GM21529 (cell line): ENCODE data around the gene SSNA1.

Experiments used
- ATAC-seq: cut with Tn5 transposase; IDR thresholded peaks from one replicate; pipeline ENCODE4 v1.9.1; 2021; ENCODE audit not compliant: unreplicated experiment

SSNA1 gene

DNA sequence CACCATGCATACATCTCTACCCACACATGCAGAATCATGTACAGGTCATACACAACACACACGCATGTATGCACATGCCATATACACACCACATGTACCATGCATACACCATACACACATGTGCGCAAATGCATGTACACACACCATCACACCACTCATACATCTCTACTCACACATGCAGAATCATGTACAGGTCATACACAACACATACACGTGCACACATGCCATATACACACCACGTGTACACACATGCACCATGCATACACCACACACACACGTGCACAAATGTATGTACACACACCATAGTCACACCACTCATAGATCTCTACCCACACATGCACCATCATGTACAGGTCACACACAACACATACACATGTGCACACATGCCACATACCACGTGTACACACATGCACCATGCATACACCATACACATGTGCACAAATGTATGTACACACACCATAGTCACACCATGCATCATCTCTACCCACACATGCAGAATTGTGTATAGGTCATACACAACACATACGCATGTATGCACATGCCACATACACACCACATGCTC lies 35.6 kb upstream of the SSNA1 start:
- ATAC-seq: no peak

DNA sequence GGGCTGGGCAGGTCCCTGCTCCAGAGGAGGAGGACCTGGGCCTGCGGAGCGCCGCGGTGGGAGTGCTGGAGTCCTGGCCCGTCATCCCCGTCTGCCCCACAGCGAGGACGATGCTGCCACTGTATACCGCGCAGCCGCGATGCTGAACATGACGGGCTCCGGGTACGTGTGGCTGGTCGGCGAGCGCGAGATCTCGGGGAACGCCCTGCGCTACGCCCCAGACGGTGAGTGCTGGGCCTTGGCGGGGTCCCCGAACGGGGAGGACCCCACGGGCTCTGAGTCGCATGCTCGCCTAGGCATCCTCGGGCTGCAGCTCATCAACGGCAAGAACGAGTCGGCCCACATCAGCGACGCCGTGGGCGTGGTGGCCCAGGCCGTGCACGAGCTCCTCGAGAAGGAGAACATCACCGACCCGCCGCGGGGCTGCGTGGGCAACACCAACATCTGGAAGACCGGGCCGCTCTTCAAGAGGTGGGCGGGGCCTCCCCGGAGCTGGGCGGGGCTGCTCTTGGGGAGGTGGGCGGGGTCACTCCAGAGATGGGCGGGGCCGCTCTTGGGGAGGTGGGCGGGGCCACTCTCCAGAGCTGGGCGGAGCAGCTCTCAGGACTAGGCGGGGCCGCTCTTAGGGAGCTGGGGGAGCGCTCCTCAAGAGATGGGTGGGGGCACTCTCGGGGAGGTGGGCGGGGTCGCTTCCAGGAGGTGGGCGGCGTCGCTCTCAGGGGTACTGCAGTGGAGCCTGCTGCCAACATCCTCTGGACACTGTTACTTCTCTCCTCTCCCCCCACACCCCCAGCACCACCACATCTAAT lies 31.7 kb upstream of the SSNA1 start:
- no peak for ATAC-seq

DNA sequence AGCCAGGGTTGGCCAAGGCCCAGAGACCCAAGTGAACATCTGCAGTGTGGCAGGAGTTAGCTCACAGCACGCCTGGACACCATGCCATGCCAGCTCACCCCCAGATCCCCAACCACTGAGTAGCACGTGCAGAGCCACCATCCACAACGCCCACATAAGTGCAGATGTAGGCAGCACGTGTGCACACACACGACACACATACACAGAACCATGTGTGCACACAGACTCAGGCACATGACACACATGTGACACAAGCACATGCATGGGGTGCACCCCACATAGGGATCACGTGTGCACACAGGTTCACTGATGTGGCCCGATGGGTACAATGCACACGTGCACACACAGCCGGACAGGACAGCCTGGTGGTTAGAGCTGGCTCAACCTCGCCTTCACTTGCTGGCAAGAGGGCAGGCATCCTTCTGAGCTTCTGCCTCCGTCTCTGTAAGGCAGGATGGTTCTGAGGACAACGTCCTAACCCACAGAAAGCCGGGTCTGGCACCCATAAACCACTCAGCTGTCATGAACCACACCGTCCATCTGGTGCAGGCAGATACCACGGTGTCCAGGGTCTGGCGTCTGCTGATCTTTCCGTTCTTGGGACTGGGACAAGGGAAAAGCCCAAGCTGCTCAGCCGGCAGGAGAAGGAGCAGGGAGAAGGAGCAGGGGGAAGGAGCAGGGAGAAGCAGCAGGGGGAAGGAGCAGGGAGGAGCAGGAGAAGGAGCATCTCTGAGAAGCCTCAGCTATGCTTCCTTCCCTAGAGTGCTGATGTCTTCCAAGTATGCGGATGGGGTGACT lies 30.7 kb upstream of the SSNA1 start:
- ATAC-seq: no peak

DNA sequence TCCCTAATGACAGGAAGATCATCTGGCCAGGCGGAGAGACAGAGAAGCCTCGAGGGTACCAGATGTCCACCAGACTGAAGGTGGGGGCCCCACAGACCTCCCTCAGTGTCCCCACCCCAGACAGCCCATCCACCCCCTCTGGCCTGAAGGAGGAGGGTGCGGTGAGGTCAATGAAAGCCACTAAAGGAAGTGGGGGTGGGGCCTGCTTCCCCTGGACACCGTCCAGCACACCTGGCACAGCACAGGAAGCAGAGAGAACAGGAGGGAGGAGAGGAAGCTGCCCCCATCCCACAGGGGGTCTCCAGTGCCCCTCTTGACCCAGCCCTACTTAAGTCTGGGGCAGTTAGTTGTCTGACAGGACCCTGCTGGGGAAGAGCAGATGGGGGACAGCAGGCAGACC lies 29.9 kb upstream of the SSNA1 start:
- ATAC-seq: no peak

DNA sequence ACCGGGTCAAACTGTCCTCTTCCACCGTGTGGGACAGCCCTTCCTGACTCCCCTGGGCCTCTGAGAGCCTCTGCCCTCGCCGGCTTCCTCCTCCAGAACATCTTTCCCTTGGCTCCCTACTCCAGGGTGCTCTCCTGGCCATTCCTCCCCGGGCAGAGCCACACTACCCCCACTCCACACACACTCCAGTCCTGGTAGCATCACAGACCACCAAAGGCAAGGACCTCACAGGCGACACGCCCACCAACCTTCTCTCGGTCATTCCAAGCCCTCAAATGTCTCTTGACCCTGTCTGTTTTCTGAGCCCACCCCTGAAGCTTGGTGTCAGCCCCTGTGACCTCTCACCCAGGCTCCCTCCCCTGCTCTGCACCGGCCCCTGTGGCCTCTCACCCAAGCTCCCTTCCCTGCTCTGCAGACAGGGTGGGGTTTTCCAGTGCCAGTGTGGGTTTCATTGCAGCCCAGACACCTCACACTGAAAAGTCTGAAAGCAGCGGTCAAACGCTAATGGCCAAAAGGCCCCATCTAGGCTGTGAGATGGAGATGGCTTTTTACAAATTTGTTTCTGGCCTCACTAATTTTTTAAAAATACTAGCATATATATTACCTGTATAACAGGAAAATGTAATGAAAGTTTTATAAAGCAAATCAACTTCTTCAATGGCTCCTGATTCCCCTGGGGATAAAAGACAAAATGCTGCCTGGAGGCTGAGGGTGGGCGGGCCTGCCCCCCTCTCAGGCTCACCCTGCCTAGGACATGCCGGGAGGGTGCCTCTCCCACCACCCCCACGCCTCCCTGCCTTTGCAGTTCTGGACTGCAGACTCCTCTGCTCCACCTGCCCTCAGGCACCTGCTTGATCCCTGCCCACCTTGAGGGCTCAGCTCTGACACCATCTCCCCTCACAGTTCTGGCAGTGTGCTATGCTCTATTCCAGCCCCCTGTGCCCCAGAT lies 29.1 kb upstream of the SSNA1 start:
- ATAC-seq: no peak

DNA sequence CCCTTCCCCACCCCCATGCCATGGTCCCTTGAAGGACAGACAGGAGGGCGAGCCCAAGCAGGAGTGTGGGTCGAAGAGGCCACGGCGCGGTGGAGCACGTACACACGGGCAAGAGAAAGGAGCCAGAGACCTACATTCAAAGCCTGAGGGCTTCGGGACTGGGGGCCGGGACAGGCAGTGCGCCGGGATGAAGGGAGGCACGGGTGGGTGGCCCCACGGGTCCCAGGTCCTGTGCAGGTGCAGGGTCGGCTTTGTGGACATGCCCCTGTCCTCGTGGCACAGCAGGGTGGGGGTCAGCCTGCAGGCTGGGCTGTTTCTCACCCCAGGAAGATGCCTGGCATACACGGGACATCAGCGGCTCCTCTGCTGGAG lies 28.4 kb upstream of the SSNA1 start:
- no peak for ATAC-seq

DNA sequence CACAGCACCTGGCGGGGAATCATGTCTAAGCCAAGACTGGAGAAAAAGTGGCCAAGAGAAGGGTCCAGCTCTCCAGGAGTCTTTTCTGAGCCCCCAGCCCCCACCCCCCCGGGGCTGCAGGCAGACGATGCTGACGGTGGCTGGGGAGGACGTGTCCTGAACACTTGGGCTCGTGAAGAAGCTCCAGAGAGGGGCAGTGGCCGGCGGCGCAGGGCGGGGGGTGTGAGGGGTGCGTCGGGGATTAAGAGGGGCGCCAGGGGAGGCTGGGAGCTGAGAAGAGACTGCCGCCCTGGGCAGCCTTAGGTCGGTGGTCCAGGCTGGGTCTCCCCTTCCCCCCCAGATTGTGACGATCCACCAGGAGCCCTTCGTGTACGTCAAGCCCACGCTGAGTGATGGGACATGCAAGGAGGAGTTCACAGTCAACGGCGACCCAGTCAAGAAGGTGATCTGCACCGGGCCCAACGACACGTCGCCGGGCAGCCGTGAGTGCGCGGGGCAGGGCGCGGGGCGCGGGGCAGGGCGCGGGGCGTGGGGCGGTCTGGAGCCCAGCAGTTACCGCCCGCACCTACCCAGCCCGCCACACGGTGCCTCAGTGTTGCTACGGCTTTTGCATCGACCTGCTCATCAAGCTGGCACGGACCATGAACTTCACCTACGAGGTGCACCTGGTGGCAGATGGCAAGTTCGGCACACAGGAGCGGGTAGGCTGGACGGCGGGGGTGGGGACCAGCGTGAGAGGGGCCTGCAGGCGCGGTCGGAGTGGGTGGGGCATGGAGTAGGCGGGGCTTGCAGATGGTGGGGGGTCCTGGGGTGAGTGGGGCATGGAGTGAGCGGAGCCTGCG lies 27.5 kb upstream of the SSNA1 start:
- ATAC-seq: no peak

DNA sequence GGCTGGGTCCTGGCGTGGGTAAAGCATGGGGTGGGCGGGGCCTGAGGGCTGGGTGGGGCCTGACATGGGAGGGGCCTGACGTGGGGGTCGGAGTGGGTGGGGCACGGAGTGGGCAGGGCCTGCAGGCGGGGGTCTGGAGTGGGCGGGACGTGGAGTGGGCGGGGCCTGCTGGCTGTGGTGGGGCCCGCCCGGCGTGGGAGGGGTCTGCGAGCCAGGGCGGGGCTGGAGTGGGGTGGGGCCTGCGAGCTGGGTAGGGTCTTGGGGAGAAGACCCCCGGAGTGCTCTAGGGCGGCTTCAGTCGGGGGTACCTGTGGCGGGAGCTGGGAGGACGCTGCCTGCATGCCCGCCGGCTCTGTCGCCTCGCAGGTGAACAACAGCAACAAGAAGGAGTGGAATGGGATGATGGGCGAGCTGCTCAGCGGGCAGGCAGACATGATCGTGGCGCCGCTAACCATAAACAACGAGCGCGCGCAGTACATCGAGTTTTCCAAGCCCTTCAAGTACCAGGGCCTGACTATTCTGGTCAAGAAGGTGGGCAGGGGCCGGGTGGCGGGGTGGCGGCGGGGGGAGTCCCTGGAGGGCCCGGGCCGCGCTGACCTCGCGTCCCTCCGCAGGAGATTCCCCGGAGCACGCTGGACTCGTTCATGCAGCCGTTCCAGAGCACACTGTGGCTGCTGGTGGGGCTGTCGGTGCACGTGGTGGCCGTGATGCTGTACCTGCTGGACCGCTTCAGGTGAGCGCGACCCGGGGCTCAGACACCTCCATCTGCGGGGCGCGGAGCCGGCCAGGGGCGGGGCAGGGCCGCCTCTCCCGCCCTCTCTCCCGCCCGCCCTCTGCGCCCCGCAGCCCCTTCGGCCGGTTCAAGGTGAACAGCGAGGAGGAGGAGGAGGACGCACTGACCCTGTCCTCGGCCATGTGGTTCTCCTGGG lies 26.7 kb upstream of the SSNA1 start:
- ATAC-seq: no peak

DNA sequence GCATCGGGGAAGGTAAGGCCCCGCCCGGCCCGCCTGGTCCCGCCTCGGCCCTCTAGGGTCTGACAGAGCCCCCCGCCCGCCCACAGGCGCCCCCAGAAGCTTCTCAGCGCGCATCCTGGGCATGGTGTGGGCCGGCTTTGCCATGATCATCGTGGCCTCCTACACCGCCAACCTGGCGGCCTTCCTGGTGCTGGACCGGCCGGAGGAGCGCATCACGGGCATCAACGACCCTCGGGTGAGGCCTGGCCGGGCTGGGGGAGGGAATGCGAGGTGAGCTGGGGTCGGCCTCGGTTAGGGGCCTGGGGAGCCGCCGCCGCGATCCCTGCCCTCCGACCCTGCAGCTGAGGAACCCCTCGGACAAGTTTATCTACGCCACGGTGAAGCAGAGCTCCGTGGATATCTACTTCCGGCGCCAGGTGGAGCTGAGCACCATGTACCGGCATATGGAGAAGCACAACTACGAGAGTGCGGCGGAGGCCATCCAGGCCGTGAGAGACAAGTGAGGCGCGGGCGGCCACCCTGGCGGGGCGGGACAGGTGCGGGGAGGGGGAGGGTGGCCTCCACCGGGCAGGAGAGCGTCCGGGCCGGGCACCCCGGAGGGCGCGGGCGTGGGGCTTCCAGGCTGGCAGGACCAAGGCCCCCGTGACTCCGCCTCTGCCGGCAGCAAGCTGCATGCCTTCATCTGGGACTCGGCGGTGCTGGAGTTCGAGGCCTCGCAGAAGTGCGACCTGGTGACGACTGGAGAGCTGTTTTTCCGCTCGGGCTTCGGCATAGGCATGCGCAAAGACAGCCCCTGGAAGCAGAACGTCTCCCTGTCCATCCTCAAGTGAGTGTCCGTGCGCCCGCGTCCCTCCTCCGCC lies 25.7 kb upstream of the SSNA1 start:
- ATAC-seq: no peak

DNA sequence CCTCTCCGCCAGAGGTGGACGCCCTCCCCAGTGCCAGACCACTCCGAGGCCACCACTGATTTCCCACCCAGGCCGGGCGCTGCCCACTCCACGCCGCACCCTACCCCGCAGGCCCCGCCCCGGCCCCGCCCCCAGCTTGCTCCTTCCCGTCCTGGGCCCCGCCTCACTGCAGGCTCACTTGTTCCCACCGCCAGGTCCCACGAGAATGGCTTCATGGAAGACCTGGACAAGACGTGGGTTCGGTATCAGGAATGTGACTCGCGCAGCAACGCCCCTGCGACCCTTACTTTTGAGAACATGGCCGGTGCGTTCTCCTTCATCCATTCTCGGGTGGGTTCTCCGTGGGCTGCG lies 25.1 kb upstream of the SSNA1 start:
- no peak for ATAC-seq

DNA sequence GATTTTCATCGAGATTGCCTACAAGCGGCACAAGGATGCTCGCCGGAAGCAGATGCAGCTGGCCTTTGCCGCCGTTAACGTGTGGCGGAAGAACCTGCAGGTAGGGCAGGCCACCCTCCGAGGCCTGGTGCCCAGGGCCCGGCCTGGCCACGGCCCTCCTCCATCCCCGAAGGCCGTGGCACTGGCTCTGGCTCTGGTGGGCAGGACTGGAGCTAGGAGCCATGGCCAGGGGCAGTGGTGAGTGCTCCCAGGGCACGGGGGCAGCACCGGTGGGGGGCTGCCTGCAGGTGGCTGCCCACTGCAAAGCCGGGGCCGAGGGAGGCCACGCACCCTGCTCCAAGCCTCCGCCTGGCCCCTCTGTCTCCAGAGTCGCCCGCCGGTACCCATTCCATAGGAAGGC lies 24.7 kb upstream of the SSNA1 start:
- ATAC-seq: no peak

DNA sequence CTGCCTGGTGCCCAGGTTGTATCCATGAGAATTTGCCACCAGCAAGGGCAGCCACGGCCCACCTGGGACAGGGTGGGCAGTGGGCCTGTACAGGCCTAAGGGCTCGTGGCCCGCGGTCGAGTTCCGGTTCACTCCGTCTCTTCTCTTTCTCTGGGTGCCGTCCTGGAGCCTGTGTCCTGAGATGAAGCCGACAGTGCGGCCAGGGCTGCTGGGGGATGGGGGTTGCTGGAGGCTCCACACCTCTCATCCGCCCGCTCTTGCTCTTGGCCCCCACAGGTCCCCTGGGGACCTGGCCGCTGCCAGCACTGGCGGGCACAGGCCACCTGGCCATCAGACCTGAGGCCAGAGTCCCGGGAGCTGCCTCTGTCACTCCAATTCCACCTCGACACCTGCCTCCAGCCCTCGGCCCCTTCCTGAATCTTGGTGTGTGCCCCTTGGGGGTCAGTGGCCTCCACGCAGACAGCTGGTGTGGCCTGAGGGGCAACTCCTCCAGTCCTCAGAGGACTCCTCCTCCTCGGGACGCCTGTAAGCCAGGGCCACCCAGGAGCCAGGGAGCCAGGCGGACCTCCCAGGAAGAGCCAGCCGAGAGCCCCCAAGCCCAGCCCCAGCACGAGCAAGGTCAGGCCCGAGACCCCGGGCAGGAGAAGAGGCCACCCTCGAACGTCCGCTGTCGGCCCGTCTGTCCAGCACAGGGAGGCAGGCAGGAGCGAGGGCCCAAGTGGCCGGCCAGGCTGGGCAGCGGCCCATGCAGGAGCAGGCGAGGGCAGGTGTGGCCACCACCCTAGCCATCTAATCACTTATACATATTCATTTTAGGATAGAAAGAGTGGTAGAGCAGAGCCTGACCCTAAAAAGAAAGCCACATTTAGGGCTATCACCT lies 23.9 kb upstream of the SSNA1 start:
- ATAC-seq: no peak

DNA sequence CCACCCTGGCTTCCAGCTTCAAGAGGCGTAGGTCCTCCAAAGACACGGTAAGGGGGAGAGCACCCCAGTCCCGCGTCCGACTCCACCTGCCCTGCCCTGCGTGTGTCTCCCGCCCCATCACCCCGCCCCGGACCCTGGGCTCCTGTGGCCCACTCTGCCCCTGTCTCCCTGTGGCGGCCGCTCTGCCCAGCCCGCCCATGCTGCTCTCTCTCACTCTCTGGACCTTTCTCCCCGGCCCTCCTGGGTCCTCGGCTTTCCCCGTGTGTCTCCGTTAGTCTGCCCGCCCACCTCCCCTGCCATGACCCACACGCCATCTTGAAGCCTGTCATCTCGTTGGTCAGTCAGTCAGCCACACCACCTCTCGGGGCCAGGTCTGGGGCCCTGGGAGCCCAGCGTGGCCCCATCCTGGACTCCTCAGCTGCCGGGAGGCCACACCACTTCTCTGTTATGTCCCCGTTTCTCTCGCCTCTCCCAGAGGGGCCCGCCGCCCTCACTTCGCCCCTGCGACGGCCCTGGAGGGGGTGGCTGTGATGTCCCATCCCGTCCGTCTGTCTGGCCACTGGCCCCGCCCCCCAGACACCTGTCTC lies 23.1 kb upstream of the SSNA1 start:
- ATAC-seq: no peak

DNA sequence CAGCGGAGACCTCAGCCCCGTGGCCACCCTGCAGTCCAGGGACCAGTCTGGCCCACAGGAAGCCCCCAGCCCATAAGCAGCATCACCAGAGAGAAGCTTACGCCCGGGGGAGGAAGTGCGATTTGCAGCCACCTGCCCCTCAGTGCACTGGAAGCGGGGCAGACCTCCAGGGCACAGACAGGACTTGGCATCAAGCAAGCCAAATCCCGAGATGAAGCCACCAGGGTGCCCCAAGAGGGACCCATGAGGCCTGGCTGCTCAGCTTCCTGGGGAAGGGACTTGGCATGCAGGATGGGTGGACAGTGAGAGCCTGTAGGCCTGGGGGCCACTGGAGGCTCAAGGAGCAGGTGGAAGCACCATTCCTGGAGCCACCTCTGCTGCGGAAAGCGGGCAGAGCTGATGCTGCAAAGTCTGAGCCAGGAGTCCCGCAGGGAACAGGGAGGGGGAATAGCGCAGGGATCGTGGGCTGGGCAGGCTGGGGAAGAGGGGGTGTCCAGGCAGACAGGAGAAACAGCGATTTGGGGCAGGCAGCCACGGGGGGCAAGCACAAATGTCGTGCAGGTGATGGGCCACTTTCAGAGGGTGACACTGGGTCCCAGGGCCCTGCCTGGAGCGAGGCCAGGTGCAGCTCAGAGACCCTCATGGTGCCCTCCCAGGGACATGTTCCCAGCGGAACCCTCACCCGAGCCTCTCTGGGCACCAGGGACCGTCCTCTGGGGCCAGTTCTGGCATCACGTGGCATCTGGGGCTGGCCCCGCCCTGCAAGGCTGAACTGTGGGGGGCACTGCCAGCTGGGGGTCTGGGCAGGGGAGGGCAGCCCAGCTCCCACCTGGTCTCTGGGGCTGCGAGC lies 21.9 kb upstream of the SSNA1 start:
- no peak for ATAC-seq

DNA sequence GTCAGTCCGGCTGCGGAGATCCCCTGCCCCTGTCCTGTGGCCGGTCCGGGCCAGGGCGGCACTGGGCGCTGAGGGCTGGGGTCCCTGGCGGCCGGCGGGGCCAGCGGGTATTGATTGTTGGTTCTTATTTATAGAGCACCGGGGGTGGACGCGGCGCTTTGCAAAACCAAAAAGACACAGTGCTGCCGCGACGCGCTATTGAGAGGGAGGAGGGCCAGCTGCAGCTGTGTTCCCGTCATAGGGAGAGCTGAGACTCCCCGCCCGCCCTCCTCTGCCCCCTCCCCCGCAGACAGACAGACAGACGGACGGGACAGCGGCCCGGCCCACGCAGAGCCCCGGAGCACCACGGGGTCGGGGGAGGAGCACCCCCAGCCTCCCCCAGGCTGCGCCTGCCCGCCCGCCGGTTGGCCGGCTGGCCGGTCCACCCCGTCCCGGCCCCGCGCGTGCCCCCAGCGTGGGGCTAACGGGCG lies 21.2 kb upstream of the SSNA1 start:
- no peak for ATAC-seq
